Gastroesophageal sphincter (tissue), 3 donors: ENCODE results near the gene CYP4F11.
"Not testable (repeated sequence)": the region's sequence is repeated elsewhere in the genome, so short reads cannot be mapped to it uniquely, and the experiment has no call there.

ENCODE experiments used
- CTCF ChIP-seq, 4 experiments: fragments of 200-600 bp in 2 of 4; fragments of 450-650 bp in 2 of 4; sonication (generic) in 1 of 4; IDR thresholded peaks; one replicate each; pipeline ENCODE4 v1.5.1; 2017 to 2019; ENCODE audit warnings: antibody characterized with exemption in 4 of 4, mild to moderate bottlenecking in 2 of 4, moderate library complexity in 2 of 4
- EP300 ChIP-seq: sonication (generic); formaldehyde crosslinking; IDR thresholded peaks from one replicate; pipeline ENCODE4 v1.6.1; 2017; ENCODE audit warnings: antibody characterized with exemption, mild to moderate bottlenecking

GRCh38 chr19:15873771-15874170, 60.6 kb downstream of the CYP4F11 start:
- not testable (repeated sequence) for TF ChIP-seq CTCF (IDR thresholded peaks at IDR 0.05); EP300
